ENCODE data around the gene NRIP1.
"Not testable (repeated sequence)": the region's sequence is repeated elsewhere in the genome, so short reads cannot be mapped to it uniquely, and the experiment has no call there.

Gene NRIP1

GRCh38 chr21:14968821-14969220 lies 96.0 kb downstream of the NRIP1 start:
- no peak for DNase-seq

GRCh38 chr21:14968029-14968428 lies 96.8 kb downstream of the NRIP1 start:
- no peak for DNase-seq

DNA sequence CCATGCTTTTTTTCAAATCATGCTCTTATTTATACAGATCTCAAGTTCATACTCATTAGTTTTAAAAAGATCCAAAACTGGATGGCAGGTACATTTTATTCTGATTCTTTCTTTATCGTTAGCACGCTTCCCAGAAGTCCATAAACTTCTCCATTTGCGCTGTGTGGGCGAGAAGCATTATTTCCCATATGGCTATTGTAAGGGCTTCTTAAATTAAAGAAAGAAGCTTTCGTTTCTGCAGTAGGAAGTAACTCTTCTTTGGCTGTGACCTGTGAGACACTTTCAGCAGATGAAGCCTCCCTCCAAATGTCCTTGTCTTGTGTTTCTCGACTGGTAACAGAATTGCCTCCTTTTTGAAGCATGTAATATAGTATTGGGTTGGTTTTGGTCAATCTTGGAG lies 100.2 kb downstream of the NRIP1 start:
- DNase-seq, result no peak

DNA sequence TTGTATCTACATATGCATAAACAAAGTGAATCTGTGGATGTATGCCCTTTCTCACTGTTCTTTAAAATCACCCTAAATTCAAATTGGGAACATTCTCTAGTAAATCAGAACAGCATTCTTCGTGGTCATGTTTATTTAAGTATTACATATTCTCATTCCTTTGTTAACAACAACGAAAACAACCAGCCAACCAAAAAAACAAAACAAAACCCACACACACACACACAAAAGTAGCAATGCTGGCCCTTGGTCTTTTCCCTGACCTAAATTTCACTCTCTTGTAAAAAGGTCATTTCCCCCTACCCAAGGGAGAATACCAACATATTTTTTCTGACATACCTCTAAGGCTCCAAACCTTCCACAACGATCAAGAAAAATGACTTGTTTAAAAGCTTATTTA lies 102.6 kb downstream of the NRIP1 start:
- no peak for DNase-seq

DNA sequence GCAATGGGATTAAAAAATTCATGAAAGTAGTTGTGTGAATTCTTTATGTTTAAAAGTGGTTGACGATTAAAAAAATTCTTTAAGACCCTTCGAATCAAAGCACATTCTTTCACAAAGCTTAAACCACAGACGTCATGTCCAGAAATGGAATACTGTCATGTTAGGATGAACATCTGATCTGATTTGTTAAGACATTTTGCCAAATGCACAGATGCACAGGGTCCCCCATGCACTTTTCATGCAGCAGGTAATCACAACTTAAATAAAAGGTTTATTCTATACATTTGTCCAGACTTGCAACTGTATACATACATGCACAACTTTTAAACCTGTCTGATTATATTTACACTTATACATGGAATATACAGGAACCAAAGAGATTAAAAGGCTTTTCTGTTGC lies 103.3 kb downstream of the NRIP1 start:
- no peak for DNase-seq

GRCh38 chr21:14959343-14959742 lies 105.5 kb downstream of the NRIP1 start:
- DNase-seq, result no peak

DNA sequence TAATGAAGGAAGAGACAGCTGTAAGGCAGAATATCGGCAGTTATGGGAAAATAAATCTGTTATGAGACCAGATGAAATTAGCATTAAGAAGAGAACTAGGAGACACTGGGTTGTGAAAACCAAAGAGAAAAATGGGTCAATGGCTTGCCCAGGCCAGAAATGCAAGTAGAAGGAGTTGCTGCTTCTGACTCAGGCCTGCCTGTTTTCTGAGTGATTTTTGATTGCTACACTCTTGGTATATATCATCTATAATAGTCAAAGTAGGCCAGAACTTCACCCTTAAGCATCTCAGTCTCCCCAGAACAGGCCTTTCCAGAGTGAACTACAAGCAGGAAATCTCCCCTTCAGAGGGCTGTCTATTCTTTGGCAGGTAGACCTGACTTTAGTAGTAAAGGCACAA lies 107.0 kb downstream of the NRIP1 start:
- no peak for DNase-seq

- no peak for DNase-seq
Measured at GRCh38 chr21:14956807-14957206, 108.0 kb downstream of the NRIP1 start.

- no peak for DNase-seq
Measured at GRCh38 chr21:14955936-14956520, 108.8 kb downstream of the NRIP1 start.

DNA sequence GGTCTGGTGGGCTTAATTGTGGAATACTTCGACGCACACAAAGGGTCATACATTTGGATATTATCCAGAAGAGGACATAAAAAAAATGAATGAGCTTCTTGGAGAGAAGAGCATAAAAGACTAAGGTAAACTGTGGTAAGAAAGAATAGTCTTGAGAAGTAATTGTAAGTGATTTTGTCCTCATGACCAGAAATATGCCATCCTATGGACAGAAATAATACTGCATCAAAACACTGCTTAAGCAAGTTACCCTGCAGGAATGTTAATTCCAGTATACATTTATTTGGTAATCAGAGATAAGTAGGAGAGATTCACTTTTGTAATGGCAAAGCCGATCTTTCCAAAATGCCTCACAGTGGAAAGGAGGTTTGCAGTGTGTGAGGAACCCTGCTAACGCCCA lies 111.9 kb downstream of the NRIP1 start:
- DNase-seq, result no peak

GRCh38 chr21:14949603-14950002 lies 115.2 kb downstream of the NRIP1 start:
- no peak for DNase-seq

DNA sequence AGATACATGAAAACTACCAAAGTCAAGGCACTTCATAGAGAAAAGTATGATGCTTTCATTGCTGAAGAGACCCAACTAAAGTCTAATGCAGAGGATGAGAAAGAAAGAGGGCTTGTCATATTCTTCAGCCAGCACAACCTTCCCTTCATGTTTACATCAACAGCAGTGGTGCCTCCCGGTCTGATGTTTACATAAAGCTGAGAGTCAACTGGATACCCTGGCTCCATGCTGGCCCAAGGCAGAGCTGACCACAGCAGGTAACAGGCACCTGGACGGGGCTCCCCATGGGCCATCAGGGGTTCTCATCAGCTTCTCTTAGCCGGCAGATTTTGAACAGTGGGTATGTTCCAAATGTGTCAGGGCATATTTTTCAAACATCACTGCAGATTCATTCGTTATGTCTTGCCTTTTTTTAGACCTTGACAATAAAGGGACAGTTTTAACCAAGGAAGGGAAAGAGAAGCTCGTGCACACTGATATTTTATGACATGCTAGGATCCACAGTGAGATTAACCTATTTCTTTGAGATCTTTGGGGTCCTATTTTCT lies 117.1 kb downstream of the NRIP1 start:
- no peak for DNase-seq

- no peak for DNase-seq
Measured at GRCh38 chr21:14945176-14945575, 119.6 kb downstream of the NRIP1 start.

- DNase-seq, result no peak
Measured at GRCh38 chr21:14943616-14944015, 121.2 kb downstream of the NRIP1 start.

- no peak for DNase-seq
Measured at GRCh38 chr21:14942801-14943490, 121.9 kb downstream of the NRIP1 start.

- not testable (repeated sequence) for DNase-seq
Measured at GRCh38 chr21:14927324-14927723, 137.5 kb downstream of the NRIP1 start.

DNA sequence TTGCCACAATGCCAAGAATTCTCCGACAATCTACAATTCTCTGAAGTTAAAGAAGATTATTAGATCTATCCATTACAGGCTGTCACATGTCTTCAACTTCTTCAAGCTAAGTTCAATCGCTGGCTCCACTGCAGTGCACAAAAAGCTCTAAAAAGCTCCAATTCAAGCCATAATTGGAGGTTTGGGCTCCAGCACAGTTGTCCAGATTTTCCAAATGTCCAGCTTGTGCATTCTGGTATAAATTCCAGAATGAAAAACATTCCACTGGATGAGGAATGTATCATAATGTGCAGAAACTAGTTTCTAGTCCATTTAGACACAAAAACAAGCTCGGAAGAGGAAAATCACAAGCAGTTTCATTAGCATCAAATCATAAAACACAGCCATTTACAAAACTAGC lies 138.6 kb downstream of the NRIP1 start:
- DNase-seq, result no peak

- no peak for DNase-seq
Measured at GRCh38 chr21:14923468-14923867, 141.3 kb downstream of the NRIP1 start.

GRCh38 chr21:14922980-14923379 lies 141.8 kb downstream of the NRIP1 start:
- no peak for DNase-seq

- DNase-seq, result no peak
Measured at GRCh38 chr21:14918527-14918926, 146.3 kb downstream of the NRIP1 start.

- no peak for DNase-seq
Measured at GRCh38 chr21:14917762-14918161, 147.0 kb downstream of the NRIP1 start.

- no peak for DNase-seq
Measured at GRCh38 chr21:14916676-14917141, 148.1 kb downstream of the NRIP1 start.

DNA sequence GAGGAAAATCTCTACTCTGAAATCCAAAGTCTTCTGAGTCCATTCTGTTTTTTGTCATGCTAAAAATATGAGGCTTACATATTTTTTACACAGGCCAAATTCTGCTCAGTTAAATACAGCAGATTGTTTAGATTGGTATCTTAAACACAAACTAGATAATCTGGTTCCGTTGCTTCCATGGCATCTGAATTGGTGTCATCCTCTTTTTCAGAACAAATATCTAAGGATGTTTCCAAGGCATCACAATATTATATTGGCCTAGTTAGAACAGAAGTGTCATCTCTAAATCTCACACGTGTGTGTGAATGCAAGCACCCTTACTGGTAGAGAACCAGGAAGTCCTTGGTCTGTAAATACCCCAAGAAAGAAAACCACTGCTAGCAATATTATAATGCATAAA lies 151.2 kb downstream of the NRIP1 start:
- DNase-seq, result no peak

DNA sequence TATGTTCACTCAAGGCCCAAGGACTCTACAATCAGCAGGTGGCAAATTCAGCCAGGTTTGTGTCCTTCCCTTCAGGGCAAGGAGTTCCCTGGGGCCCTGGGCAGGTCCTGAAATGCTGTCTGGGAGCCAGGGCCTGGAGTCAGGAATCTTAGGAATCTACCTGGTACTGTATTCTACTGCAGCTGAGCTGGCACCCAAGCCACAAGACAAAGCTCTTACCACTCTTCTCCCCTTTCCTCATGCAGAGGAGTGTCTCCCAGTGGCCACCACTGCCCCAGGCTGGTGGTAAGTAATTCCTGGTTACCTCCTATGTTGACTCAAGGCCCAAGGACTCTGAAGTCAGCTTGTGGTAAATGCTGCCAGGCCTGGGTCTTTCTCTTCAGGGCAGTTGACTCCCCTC lies 153.4 kb downstream of the NRIP1 start:
- no peak for DNase-seq
